ENCODE data around the gene ZC3H14. TPM values are rescaled to one million over a fixed set of nuclear protein-coding genes. Genes with fewer than 3 reads are reported as not detected.

Gene ZC3H14
- total and polyA plus RNA-seq, 11 donors: 27.6 to 62.7 (median 42.7) TPM

GRCh38 chr14:88588081-88588480 lies 25.2 kb downstream of the ZC3H14 start:
- 94 to 96% (median 95%) methylated on average over 5 of the region's 5 CpGs for WGBS, 4 donors
- no peak for DNase-seq
- Histone ChIP-seq H3K27me3 (no peaks in the 10 kb centered on the region), H3K4me3 (no peak overlapping the region), H3K36me3 (peaks cover 5 to 99% (median 77%) of the 10 kb centered on the region in 9 donors), H3K9me3 (no peaks in the 10 kb centered on the region), H3K27ac (no peak overlapping the region), H3K4me1 (no peaks in the 10 kb centered on the region)
- ATAC-seq: no peak
- intact Hi-C loops (cut with DNase I): no loop called here
- no peak for TF ChIP-seq POLR2A (IDR thresholded peaks at IDR 0.05)
- TF ChIP-seq CTCF (IDR thresholded peaks at IDR 0.05): no peak

GRCh38 chr14:88590173-88590572 lies 27.3 kb downstream of the ZC3H14 start:
- H3K9me3 ChIP-seq: no peaks in the 10 kb centered on the region
- 62 to 75% (median 65%) methylated on average over 4 of the region's 4 CpGs for WGBS, 4 donors
- TF ChIP-seq POLR2A (IDR thresholded peaks at IDR 0.05) (no peak), CTCF (IDR thresholded peaks at IDR 0.05) (no peak)
- no peak overlapping the region for H3K4me3 ChIP-seq
- peaks cover 2 to 99% (median 75%) of the 10 kb centered on the region in 9 donors for H3K36me3 ChIP-seq
- no peak overlapping the region for H3K27ac ChIP-seq
- DNase-seq: no peak
- ATAC-seq: no peak
- no peaks in the 10 kb centered on the region for H3K27me3 ChIP-seq
- intact Hi-C loops (cut with DNase I): no loop called here
- no peaks in the 10 kb centered on the region for H3K4me1 ChIP-seq

GRCh38 chr14:88592031-88592430 lies 29.2 kb downstream of the ZC3H14 start:
- Histone ChIP-seq H3K4me1 (no peaks in the 10 kb centered on the region), H3K36me3 (peaks cover under 1 to 99% (median 72%) of the 10 kb centered on the region in 9 donors), H3K27me3 (no peaks in the 10 kb centered on the region), H3K9me3 (no peaks in the 10 kb centered on the region), H3K27ac (no peak overlapping the region), H3K4me3 (no peak overlapping the region)
- intact Hi-C loops (cut with DNase I): no loop called here
- DNase-seq: no peak
- TF ChIP-seq POLR2A (IDR thresholded peaks at IDR 0.05) (no peak), CTCF (IDR thresholded peaks at IDR 0.05) (no peak)
- peak in 1 of 4 donors; percentile 42 for ATAC-seq
- 0 to 53% (median 52%) methylated on average over 1 of the region's 1 CpG for WGBS, 4 donors

DNA sequence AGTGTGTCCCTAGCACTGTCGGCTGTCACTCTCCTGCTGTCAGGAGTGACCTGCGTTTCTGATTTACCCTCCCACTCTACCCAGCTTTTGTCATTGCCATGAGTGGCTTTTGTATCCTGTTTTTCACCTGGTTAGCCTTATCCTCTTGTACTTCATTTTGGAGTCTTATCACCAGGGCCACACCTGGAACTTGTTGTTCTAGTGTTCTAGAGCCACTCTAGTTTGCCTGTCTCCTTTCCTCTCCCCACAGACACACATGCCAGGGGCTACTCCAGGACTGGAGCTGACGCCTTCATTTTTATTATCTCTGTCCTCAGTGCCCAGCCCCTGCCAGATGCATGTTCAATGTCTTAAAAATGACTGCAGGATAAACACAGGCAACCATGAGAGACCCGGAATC lies 34.2 kb downstream of the ZC3H14 start:
- Histone ChIP-seq H3K4me3 (no peak overlapping the region), H3K27me3 (no peaks in the 10 kb centered on the region), H3K27ac (no peak overlapping the region), H3K36me3 (peaks cover 0 to 99% (median 83%) of the 10 kb centered on the region in 9 donors), H3K9me3 (no peaks in the 10 kb centered on the region), H3K4me1 (no peaks in the 10 kb centered on the region)
- no peak for DNase-seq
- intact Hi-C loops (cut with DNase I): no loop called here
- WGBS, 4 donors: 88 to 91% (median 90%) methylated on average over 4 of the region's 4 CpGs
- ATAC-seq: no peak
- TF ChIP-seq POLR2A (IDR thresholded peaks at IDR 0.05): no peak
- no peak for TF ChIP-seq CTCF (IDR thresholded peaks at IDR 0.05)

Data from heart left ventricle (tissue), 16 donors.